SHP77 treated with DMSO at 0.1 percent for 48 hours (cell line): ENCODE data around the gene PRPF6.
"Not testable (repeated sequence)": the region's sequence is repeated elsewhere in the genome, so short reads cannot be mapped to it uniquely, and the experiment has no call there.

Experiments used
- DNase-seq: peaks from one replicate; lab custom pipeline; 2025; lab: John Stamatoyannopoulos, UW

Gene PRPF6

DNA sequence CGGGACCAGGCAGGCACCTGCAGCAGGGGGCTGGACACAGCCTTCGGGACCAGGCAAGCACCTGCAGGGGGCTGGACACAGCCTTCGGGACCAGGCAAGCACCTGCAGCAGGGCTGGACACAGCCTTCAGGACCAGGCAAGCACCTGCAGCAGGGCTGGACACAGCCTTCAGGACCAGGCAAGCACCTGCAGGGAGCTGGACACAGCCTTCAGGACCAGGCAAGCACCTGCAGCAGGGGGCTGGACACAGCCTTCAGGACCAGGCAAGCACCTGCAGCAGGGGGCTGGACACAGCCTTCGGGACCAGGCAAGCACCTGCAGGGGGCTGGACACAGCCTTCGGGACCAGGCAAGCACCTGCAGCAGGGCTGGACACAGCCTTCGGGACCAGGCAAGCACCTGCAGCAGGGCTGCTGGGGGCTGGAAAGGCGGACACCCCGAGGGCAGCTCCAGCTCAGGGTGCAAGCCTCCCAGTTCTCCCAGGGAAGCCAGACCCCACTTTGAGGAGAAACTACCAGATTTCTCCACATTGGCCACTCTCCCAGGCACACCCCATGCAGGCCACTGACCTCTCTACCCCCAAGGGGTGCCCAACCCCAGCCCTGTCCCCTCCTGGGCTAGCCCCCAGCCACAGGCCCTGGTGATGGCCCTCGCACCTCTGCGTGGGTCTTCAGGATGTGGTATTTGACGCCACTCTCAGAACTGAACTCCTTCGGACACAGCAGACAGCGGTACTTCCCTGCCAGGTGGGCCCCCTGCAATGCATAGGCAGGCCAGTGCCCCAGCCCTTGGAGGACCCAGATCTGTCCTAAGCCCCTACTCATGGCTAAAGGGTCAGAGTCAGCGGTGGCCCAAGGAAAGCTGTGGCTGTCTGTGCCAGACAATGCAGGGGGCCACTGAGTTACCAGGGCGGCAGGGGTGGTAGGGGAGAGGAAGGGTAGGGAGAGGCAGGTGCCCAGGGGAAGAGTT lies 20.0 kb upstream of the PRPF6 start:
- DNase-seq = not testable (repeated sequence)

- DNase-seq = no peak
Observed at GRCh38 chr20:63961664-63962425, 19.1 kb upstream of the PRPF6 start.

GRCh38 chr20:63962426-63963347 lies 18.2 kb upstream of the PRPF6 start:
- DNase-seq = no peak

- DNase-seq = no peak
Observed at GRCh38 chr20:63963348-63963741, 17.6 kb upstream of the PRPF6 start.

- DNase-seq = no peak
Observed at GRCh38 chr20:63963784-63964301, 17.1 kb upstream of the PRPF6 start.

DNA sequence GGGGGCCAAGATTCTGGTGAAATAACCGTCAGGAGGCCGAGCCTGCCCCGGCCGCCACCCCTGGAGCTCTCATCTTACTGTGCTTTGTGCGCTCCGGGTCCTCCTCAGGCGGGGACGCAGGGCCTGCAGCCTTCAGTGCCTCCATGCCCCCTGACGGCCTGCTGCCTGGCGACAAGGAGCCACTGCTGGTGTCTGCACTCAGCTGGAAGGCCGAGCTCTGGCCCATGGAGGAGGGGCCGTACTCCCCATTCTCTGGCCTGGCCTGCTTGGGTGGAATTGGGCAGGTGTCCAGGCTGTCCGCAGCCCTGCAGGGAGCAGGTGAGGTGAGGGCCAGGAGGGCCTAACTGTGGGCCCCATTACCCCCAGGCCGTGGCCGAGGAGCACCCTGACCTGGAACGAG lies 16.5 kb upstream of the PRPF6 start:
- no peak for DNase-seq

GRCh38 chr20:63966172-63966943 lies 14.6 kb upstream of the PRPF6 start:
- DNase-seq = no peak

DNA sequence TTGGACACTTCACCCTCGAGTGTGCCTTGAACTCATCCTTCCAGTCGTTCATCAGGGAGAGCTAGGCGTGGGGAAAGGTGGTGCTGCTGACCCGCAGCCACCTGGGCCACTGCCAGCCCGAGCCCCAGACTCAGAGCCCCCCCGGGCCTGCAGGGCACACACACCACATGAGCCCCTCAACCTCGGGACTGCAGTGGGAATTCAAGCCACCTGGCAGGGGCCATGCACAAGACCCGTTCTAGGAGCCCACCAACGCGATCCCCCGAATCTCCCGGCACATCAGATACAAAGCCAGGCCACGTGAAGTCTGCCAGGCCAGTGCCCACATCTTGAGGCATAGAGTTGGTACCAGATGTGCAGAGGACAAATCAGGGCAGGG lies 14.0 kb upstream of the PRPF6 start:
- DNase-seq = no peak

GRCh38 chr20:63967330-63968135 lies 13.4 kb upstream of the PRPF6 start:
- no peak for DNase-seq

DNA sequence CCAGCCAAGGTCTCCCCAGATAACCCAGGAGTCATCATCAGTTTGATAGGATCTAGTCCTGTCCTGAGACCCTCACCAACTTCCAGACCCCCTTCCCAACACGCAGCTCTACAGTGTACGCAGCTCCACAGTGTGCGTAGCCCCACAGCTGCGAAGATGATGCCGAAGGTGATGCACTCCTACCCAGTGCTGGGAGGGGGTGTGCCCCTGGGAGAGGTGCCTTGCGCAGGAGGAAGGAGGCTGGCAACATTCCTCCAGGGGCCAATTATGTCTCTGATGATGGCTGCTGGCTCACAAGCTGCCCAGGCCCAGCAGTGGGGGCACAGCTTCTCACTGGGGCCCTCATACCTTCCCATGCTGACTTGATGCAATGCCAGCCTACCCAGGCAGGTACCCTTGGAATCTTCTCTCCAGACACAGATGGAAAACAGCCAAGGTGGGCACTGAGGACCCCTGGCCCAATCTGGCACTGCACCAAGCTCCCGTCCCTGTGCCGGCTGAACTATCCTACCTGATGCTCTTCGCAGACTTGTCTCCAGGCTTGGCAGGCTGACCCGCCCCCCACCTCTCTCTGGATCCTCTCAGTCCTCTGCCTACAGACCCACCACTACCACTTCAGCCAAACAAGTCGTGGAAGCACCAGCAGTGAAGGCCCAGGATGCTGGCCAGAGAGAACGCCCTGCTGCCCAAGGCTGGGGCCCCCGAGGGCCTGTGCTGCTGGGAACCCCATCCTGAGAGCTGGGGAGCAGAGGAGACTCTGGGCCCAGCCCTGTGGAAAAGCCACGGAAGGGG lies 12.6 kb upstream of the PRPF6 start:
- DNase-seq = no peak

- no peak for DNase-seq
Observed at GRCh38 chr20:63968928-63969760, 11.8 kb upstream of the PRPF6 start.

- DNase-seq = no peak
Observed at GRCh38 chr20:63969838-63970713, 10.9 kb upstream of the PRPF6 start, which contains the start of gene ZNF512B. TSS of gene ZNF512B (minus strand) at chr20:63969930. CDS start at chr20:63967950, 1,980 bp downstream.

GRCh38 chr20:63970714-63971431 lies 10.1 kb upstream of the PRPF6 start:
- no peak for DNase-seq

DNA sequence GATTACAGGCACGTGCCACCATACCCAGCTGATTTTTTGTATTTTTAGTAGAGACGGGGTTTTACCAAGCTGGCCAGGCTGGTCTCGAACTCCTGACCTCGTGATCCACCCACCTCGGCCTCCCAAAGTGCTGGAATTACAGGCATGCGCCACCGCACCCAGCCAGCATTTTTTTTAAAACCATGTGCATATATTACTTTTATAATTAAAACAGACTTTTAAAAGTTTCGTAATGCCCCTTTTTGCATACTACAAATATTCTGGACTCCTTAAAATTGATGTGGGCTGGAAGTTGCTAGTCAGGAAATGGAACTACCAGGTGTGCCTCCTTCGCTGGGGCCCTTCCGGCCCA lies 9.0 kb upstream of the PRPF6 start:
- DNase-seq = not testable (repeated sequence)

- DNase-seq = no peak
Observed at GRCh38 chr20:63972312-63973159, 8.4 kb upstream of the PRPF6 start.

- DNase-seq = no peak
Observed at GRCh38 chr20:63973160-63973479, 7.8 kb upstream of the PRPF6 start.
